ENCODE measurements around the gene ARSI.

ARSI gene

GRCh38 chr5:150270541-150271295 lies 32.0 kb downstream of the ARSI start:
- no peak for DNase-seq (ENCODE audit: low read depth, low spot score)

- no peak for DNase-seq (ENCODE audit: low read depth, low spot score)
Measured at GRCh38 chr5:150266871-150267291, 35.8 kb downstream of the ARSI start.

GRCh38 chr5:150265870-150266383 lies 36.8 kb downstream of the ARSI start:
- no peak for DNase-seq (ENCODE audit: low read depth, low spot score)

- DNase-seq (ENCODE audit: low read depth, low spot score) = no peak
Measured at GRCh38 chr5:150264667-150265603, 37.8 kb downstream of the ARSI start.

GRCh38 chr5:150263801-150264621 lies 38.7 kb downstream of the ARSI start:
- no peak for DNase-seq (ENCODE audit: low read depth, low spot score)

- DNase-seq (ENCODE audit: low read depth, low spot score) = no peak
Measured at GRCh38 chr5:150263375-150263775, 39.3 kb downstream of the ARSI start.

GRCh38 chr5:150262502-150262901 lies 40.2 kb downstream of the ARSI start:
- no peak for DNase-seq (ENCODE audit: low read depth, low spot score)

- DNase-seq (ENCODE audit: low read depth, low spot score) = no peak
Measured at GRCh38 chr5:150261231-150261630, 41.5 kb downstream of the ARSI start.

GRCh38 chr5:150258130-150258529 lies 44.6 kb downstream of the ARSI start:
- no peak for DNase-seq (ENCODE audit: low read depth, low spot score)

- DNase-seq (ENCODE audit: low read depth, low spot score) = no peak
Measured at GRCh38 chr5:150257424-150257823, 45.3 kb downstream of the ARSI start.

GRCh38 chr5:150256410-150257064 lies 46.2 kb downstream of the ARSI start:
- no peak for DNase-seq (ENCODE audit: low read depth, low spot score)

- no peak for DNase-seq (ENCODE audit: low read depth, low spot score)
Measured at GRCh38 chr5:150255659-150256409, 46.9 kb downstream of the ARSI start.

- no peak for DNase-seq (ENCODE audit: low read depth, low spot score)
Measured at GRCh38 chr5:150254774-150255173, 47.9 kb downstream of the ARSI start.

GRCh38 chr5:150254363-150254762 lies 48.3 kb downstream of the ARSI start:
- no peak for DNase-seq (ENCODE audit: low read depth, low spot score)

GRCh38 chr5:150253416-150254208 lies 49.1 kb downstream of the ARSI start:
- no peak for DNase-seq (ENCODE audit: low read depth, low spot score)

- no peak for DNase-seq (ENCODE audit: low read depth, low spot score)
Measured at GRCh38 chr5:150252489-150252888, 50.2 kb downstream of the ARSI start.

GRCh38 chr5:150251504-150251903 lies 51.2 kb downstream of the ARSI start:
- no peak for DNase-seq (ENCODE audit: low read depth, low spot score)

- no peak for DNase-seq (ENCODE audit: low read depth, low spot score)
Measured at GRCh38 chr5:150249744-150250143, 53.0 kb downstream of the ARSI start.

GRCh38 chr5:150248946-150249345 lies 53.8 kb downstream of the ARSI start:
- DNase-seq (ENCODE audit: low read depth, low spot score) = no peak
